ENCODE data around the gene ABCG1.

ABCG1 gene

GRCh38 chr21:42214921-42215320, 4.0 kb upstream of the ABCG1 start:
- DNase-seq (ENCODE audit: low read depth): no peak

DNA sequence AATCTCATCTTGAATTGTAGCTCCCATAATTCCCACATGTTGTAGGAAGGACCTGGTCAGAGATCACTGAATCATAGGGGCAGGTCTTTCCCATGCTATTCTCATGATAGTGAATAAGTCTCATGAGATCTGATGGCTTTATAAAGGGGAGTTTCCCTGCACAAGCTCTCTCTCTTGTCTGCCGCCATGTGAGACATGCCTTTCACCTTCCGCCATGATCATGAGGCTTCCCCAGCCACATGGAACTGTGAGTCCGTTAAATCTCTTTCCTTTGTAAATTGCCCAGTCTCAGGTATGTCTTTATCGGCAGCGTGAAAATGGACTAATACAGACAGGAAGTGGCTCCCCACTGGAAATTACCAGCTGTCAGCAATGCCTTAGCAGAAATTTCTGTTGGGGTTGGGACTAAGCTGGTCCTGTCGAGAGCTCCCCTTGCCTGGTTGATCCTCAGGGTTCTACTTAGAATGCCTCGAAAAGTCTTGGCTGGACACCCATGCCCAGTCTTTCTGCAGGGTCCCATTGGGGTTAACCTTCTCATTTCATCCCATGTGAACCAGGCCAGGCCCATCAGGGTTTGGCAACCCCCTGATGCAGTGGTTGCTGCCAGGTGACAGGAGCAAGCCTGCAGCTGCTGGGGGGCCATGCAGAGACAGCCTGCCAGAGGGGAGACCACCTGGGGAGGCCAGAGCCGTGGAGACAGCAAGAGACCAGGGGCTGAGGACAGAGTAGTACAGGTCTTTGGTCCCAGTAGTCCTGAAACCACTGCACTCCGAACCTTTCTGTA, 2.8 kb upstream of the ABCG1 start:
- no peak for DNase-seq (ENCODE audit: low read depth)

- no peak for DNase-seq (ENCODE audit: low read depth)
These were observed 2.0 kb upstream of the ABCG1 start for GRCh38 chr21:42216726-42217572.

DNA sequence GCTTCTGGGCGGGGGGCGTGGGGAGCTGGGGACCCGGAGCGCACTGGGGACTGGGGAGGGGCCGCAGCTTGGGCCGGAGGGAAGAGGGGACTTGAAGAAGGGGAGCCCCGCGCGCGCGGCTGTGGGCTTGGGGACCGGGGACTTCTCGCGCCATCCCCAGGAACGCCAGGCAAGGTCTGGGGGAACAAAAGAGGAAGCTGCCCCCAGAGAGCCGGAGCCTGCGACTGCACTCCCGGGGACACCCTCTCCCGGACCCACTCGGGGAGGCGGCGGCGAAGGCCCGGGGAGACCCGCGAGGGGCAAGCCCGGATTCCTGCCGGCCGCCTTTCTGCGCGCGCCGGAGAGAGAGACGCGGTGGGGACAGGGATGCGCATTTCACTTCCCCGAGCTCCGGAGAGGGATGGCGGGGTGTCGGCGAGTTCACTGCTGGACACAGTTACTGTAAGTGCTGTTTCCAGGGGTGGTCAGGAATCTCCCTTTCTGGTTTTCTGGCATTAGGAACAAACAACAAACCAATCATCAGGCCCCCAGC, 732 bp downstream of the ABCG1 start:
- no peak for DNase-seq (ENCODE audit: low read depth)

GRCh38 chr21:42220138-42220701, 1.3 kb downstream of the ABCG1 start:
- no peak for DNase-seq (ENCODE audit: low read depth)

- DNase-seq (ENCODE audit: low read depth): no peak
These were observed 2.8 kb downstream of the ABCG1 start for GRCh38 chr21:42221581-42222345.

- no peak for DNase-seq (ENCODE audit: low read depth)
These were observed 3.4 kb downstream of the ABCG1 start for GRCh38 chr21:42222386-42222785.

DNA sequence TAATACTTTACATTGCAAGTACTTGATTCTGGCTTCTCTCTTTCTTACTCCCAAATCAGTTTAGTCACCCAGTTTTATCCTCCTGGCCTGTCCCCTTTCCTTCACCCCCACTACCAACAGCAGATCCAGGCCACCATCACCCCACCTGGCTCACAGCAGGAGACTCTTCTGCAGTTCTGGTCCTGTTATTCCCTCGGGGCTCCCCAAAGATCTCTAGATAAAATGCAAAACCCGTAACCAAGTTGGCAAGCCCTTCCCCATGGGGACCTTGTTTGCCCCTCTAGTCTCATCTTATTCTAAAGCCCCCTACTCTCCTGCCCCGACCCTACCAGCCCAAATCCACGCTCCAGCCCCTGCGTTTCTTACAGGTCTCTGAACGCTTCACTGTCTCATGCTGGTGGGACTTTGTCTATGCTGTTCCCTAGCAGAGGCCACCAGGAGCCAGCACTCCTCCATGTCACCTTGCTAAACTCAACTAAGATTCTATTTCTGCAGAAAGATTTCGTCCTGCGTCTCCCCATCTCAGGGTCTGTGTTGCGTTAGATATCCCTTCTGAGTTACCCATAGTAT, 4.0 kb downstream of the ABCG1 start:
- DNase-seq (ENCODE audit: low read depth): no peak

DNA sequence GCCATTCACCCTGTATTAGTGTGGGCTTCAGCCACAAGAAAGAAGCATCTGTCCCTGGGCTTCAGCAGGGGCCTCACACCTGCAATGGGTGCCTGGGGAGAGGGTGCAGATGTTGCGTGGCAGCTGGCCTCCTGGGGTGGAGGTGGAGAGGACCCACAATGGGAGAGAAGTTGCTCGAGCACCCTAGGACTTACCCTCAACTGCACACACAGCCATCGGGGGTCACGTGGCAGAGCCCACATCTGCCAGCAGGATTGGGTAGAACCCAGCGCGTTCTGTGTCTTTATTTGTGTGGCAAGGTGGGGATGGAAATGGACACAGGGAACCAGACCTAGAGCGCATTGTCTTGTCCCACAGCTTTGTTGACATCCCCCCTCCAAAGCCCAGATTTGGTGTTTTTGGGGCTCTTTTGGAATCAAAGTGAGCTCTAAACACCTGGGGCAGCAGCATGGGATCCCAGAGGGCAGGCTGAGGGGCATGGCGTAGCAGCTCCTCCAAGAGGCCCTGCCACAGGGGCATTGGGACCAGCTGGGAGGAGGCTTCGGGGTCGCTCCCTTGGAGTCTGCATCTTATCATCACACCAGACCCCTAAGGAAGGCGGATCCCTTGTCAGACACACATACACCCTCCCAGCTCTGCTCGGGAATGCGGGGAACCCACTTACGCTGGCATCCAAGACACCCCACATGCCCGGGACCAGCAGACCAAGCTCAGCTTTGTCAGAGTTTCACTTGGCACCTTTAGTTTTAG, 5.1 kb downstream of the ABCG1 start:
- no peak for DNase-seq (ENCODE audit: low read depth)

DNA sequence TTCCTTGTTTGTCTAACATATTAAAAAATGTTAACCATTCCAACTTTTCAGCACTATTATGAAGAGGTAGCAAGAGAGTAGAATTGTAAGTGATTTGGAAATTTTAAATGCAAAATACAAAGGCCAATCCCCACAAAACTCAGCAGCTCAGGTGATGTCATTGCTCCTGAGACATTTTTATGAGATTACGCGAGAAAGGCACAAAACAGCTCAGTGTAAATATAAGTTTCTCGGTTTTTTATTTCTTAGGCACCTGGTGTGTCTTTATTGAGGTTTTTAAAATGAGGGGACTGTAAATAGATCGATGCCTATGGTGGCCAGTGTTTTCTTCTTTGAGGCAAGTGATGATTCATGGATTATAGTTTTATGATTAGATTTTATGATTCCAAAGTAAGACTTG, 6.1 kb downstream of the ABCG1 start:
- DNase-seq (ENCODE audit: low read depth): no peak

GRCh38 chr21:42225571-42226155, 6.7 kb downstream of the ABCG1 start:
- no peak for DNase-seq (ENCODE audit: low read depth)

- DNase-seq (ENCODE audit: low read depth): no peak
These were observed 7.7 kb downstream of the ABCG1 start for GRCh38 chr21:42226626-42227025.

GRCh38 chr21:42227909-42228708, 9.2 kb downstream of the ABCG1 start:
- no peak for DNase-seq (ENCODE audit: low read depth)

DNA sequence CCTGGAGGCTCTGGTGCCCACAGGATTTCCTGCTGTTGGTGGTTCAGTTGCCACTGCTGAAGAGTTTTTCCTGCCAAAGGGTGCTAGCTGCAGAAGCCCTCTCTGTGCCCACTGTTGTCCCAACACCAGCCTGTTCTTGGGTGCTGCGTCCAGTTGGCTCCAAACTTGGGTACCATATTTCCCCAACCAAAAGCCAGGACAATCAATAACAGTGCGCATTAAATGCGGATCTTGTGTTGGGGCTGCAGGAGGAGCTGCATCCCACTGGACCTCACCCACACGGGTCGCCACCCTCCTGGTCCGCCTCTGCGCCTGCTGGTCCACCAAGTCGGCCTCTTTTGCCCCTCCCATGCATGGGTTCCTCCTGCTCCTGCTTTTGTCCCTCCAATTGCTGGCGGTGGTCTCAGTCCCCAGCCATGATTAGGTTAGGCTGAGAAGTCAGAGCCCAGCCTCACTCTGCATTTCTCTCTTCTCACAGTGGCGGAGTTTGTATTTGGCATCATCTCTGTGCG, 9.8 kb downstream of the ABCG1 start:
- no peak for DNase-seq (ENCODE audit: low read depth)

- no peak for DNase-seq (ENCODE audit: low read depth)
These were observed 10.7 kb downstream of the ABCG1 start for GRCh38 chr21:42229676-42230075.

DNA sequence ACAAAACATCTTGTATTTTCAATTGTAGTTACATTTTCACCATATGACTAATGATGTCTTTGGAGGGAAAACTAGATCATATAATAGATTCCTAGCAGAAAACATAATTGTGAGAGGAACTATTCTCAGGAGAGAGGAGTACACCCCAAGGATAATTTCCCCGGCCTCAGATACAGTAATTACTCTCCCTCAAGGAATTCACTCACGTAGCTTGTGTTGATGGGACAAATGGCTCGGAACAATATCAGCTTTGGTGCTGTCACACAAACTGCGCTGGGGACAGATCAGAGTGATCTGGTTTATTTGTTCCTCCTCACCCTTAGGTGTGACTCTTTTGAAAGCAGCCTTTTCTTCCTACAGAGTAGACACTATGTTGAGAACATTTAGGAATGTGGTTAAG, 11.2 kb downstream of the ABCG1 start:
- no peak for DNase-seq (ENCODE audit: low read depth)

DNA sequence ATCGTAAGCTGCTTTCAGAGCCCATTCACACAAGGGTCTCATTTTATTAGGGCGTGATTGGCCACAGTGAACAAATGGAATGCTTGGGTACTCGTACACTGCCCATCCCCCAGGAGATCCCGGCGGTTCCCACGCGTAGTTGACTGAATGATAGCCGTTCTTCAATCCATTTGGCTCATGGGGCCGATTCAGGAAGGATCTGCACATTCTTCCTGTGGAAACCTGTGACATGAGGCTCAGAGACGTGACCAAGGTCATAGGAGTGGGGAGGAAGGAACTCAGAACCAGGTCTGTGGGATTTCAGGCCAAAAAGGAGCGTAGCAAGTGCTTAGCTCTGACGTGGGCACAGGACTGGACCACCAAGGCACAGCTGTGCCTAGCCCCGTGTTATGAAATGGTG, 11.7 kb downstream of the ABCG1 start:
- no peak for DNase-seq (ENCODE audit: low read depth)

- DNase-seq (ENCODE audit: low read depth): no peak
These were observed 12.8 kb downstream of the ABCG1 start for GRCh38 chr21:42231756-42232155.

DNA sequence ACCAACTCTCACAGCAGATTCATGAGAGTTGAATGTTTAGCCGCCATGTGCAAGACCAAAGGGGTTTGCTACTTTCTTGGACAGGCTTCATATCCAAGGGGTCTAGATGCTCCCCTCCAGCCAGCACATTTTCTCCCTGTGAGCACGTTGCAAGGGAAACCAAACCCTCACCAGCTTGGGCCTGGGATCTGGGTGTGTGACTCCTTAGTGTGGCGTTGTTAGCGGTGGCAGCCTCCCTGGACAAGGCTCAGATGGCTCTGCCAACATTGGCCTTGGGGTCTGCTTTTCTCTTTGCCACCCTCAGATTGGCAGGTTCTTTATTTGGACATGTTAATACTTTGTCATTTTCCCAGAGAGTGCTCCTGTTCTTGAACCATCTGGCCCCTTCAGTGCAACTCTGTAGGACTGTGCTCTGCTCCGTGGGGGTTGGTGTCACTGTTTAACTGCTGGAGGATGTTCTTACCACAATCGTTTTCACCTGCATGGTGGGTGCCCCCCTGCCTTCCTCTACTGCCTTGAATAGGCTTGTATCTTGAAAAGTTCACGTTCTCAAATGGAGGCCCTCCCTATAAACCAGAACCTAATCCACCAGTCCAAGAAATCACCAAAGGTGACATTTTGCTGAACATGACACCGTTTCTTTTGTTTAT, 13.4 kb downstream of the ABCG1 start:
- no peak for DNase-seq (ENCODE audit: low read depth)

All from GM04503 (cell line).